ENCODE measurements around the gene VARS2.

The VARS2 gene

GRCh38 chr6:30889921-30890645 lies 24.0 kb upstream of the VARS2 start:
- DNase-seq (no peak), ATAC-seq (no peak)
- Mint-ChIP-seq H3K4me3 (no peak overlapping the region), H3K36me3 (ENCODE audit: low read depth) (peaks cover 3% of the 10 kb centered on the region), H3K27me3 (no peaks in the 10 kb centered on the region), H3K9me3 (no peaks in the 10 kb centered on the region), H3K27ac (no peak overlapping the region), H3K4me1 (peaks cover 17% of the 10 kb centered on the region)

- DNase-seq (no peak), ATAC-seq (no peak)
- Mint-ChIP-seq H3K36me3 (ENCODE audit: low read depth) (peaks cover 3% of the 10 kb centered on the region), H3K4me1 (peaks cover 9% of the 10 kb centered on the region), H3K27me3 (no peaks in the 10 kb centered on the region), H3K9me3 (no peaks in the 10 kb centered on the region), H3K4me3 (no peak overlapping the region), H3K27ac (no peak overlapping the region)
Measured at GRCh38 chr6:30890646-30891449, 23.2 kb upstream of the VARS2 start.

- no peaks in the 10 kb centered on the region for H3K27me3 Mint-ChIP-seq
- H3K9me3 Mint-ChIP-seq: no peaks in the 10 kb centered on the region
- H3K4me1 Mint-ChIP-seq: peaks cover 4% of the 10 kb centered on the region
- no peak overlapping the region for H3K27ac Mint-ChIP-seq
- DNase-seq (no peak), ATAC-seq (no peak)
- no peak overlapping the region for H3K4me3 Mint-ChIP-seq
- H3K36me3 Mint-ChIP-seq (ENCODE audit: low read depth): peaks cover 3% of the 10 kb centered on the region
Measured at GRCh38 chr6:30891450-30891723, 22.7 kb upstream of the VARS2 start.

- ATAC-seq (no peak), DNase-seq (no peak)
- H3K27me3 Mint-ChIP-seq: no peaks in the 10 kb centered on the region
- H3K27ac Mint-ChIP-seq: no peak overlapping the region
- peaks cover 3% of the 10 kb centered on the region for H3K36me3 Mint-ChIP-seq (ENCODE audit: low read depth)
- H3K9me3 Mint-ChIP-seq: no peaks in the 10 kb centered on the region
- no peaks in the 10 kb centered on the region for H3K4me1 Mint-ChIP-seq
- no peak overlapping the region for H3K4me3 Mint-ChIP-seq
Measured at GRCh38 chr6:30891816-30892538, 22.1 kb upstream of the VARS2 start.

- Mint-ChIP-seq H3K27me3 (no peaks in the 10 kb centered on the region), H3K9me3 (no peaks in the 10 kb centered on the region), H3K4me3 (no peak overlapping the region), H3K4me1 (no peaks in the 10 kb centered on the region), H3K36me3 (ENCODE audit: low read depth) (peaks cover 3% of the 10 kb centered on the region), H3K27ac (no peak overlapping the region)
- ATAC-seq: no peak
- no peak for DNase-seq
Measured at GRCh38 chr6:30893001-30893591, 20.9 kb upstream of the VARS2 start.

- Mint-ChIP-seq H3K27me3 (no peaks in the 10 kb centered on the region), H3K36me3 (ENCODE audit: low read depth) (peaks cover 3% of the 10 kb centered on the region), H3K4me1 (no peaks in the 10 kb centered on the region), H3K9me3 (no peaks in the 10 kb centered on the region), H3K4me3 (no peak overlapping the region), H3K27ac (no peak overlapping the region)
- no peak for ATAC-seq
- DNase-seq: no peak
Measured at GRCh38 chr6:30893666-30894065, 20.4 kb upstream of the VARS2 start.

GRCh38 chr6:30894381-30894780 lies 19.7 kb upstream of the VARS2 start:
- Mint-ChIP-seq H3K9me3 (no peaks in the 10 kb centered on the region), H3K36me3 (ENCODE audit: low read depth) (peaks cover 3% of the 10 kb centered on the region), H3K4me3 (no peak overlapping the region), H3K4me1 (no peaks in the 10 kb centered on the region), H3K27me3 (no peaks in the 10 kb centered on the region), H3K27ac (no peak overlapping the region)
- DNase-seq (no peak), ATAC-seq (no peak)

- DNase-seq (no peak), ATAC-seq (no peak)
- Mint-ChIP-seq H3K27me3 (no peaks in the 10 kb centered on the region), H3K9me3 (no peaks in the 10 kb centered on the region), H3K4me1 (no peaks in the 10 kb centered on the region), H3K4me3 (no peak overlapping the region), H3K36me3 (ENCODE audit: low read depth) (peaks cover 3% of the 10 kb centered on the region), H3K27ac (no peak overlapping the region)
Measured at GRCh38 chr6:30894935-30895334, 19.1 kb upstream of the VARS2 start.

- no peak for DNase-seq
- H3K27ac Mint-ChIP-seq: no peak overlapping the region
- no peaks in the 10 kb centered on the region for H3K9me3 Mint-ChIP-seq
- H3K4me1 Mint-ChIP-seq: no peaks in the 10 kb centered on the region
- no peaks in the 10 kb centered on the region for H3K27me3 Mint-ChIP-seq
- H3K4me3 Mint-ChIP-seq: no peak overlapping the region
- H3K36me3 Mint-ChIP-seq (ENCODE audit: low read depth): peaks cover under 1% of the 10 kb centered on the region
- ATAC-seq: no peak
Measured at GRCh38 chr6:30895343-30895742, 18.7 kb upstream of the VARS2 start.

- H3K36me3 Mint-ChIP-seq (ENCODE audit: low read depth): no peaks in the 10 kb centered on the region
- peaks cover 4% of the 10 kb centered on the region for H3K4me1 Mint-ChIP-seq
- ATAC-seq (no peak), DNase-seq (no peak)
- H3K27me3 Mint-ChIP-seq: no peaks in the 10 kb centered on the region
- H3K27ac Mint-ChIP-seq: no peak overlapping the region
- H3K4me3 Mint-ChIP-seq: no peak overlapping the region
- no peaks in the 10 kb centered on the region for H3K9me3 Mint-ChIP-seq
Measured at GRCh38 chr6:30896541-30896940, 17.5 kb upstream of the VARS2 start.

- DNase-seq (no peak), ATAC-seq (no peak)
- Mint-ChIP-seq H3K36me3 (ENCODE audit: low read depth) (no peaks in the 10 kb centered on the region), H3K9me3 (no peaks in the 10 kb centered on the region), H3K4me3 (no peak overlapping the region), H3K27me3 (no peaks in the 10 kb centered on the region), H3K4me1 (peaks cover 11% of the 10 kb centered on the region), H3K27ac (no peak overlapping the region)
Measured at GRCh38 chr6:30897882-30898281, 16.2 kb upstream of the VARS2 start.

- Mint-ChIP-seq H3K4me3 (no peak overlapping the region), H3K27ac (no peak overlapping the region)
- no peak for DNase-seq
Measured at GRCh38 chr6:30898750-30899360, 15.2 kb upstream of the VARS2 start.

GRCh38 chr6:30900863-30901417 lies 13.1 kb upstream of the VARS2 start:
- no peak for DNase-seq
- Mint-ChIP-seq H3K4me3 (no peak overlapping the region), H3K36me3 (ENCODE audit: low read depth) (no peaks in the 10 kb centered on the region), H3K27me3 (no peaks in the 10 kb centered on the region), H3K9me3 (no peaks in the 10 kb centered on the region), H3K4me1 (peaks cover 14% of the 10 kb centered on the region), H3K27ac (no peak overlapping the region)
- no peak for ATAC-seq

More at GRCh38 chr6:30898750-30899360, 15.2 kb upstream of the VARS2 start:
- ATAC-seq: no peak
- Mint-ChIP-seq H3K36me3 (ENCODE audit: low read depth) (no peaks in the 10 kb centered on the region), H3K27me3 (no peaks in the 10 kb centered on the region), H3K4me1 (peaks cover 14% of the 10 kb centered on the region), H3K9me3 (no peaks in the 10 kb centered on the region)

- H3K4me3 Mint-ChIP-seq: no peak overlapping the region
Measured at GRCh38 chr6:30901436-30901835, 12.6 kb upstream of the VARS2 start.

More at GRCh38 chr6:30901436-30901835, 12.6 kb upstream of the VARS2 start:
- Mint-ChIP-seq H3K9me3 (no peaks in the 10 kb centered on the region), H3K4me1 (peaks cover 14% of the 10 kb centered on the region), H3K27me3 (no peaks in the 10 kb centered on the region), H3K36me3 (ENCODE audit: low read depth) (no peaks in the 10 kb centered on the region), H3K27ac (no peak overlapping the region)
- ATAC-seq: no peak
- DNase-seq: no peak

Data from activated naive CD8-positive, alpha-beta T cell treated with anti-CD3 and anti-CD28 coated beads, Interleukin-2, amount 50 U/mL, for 24 hours (primary cell).